Activated CD8-positive, alpha-beta memory T cell treated with anti-CD3 and anti-CD28 coated beads, Interleukin-2, amount 50 U/mL, for 24 hours (primary cell): ENCODE measurements around the gene NAA50.

Experiments
- DNase-seq: peaks from one replicate; pipeline ENCODE4 v3.0.0-alpha.2; 2020; ENCODE audit errors: extremely low read depth

NAA50 gene

GRCh38 chr3:113743006-113743630, 2.9 kb downstream of the NAA50 start:
- no peak for DNase-seq

DNA sequence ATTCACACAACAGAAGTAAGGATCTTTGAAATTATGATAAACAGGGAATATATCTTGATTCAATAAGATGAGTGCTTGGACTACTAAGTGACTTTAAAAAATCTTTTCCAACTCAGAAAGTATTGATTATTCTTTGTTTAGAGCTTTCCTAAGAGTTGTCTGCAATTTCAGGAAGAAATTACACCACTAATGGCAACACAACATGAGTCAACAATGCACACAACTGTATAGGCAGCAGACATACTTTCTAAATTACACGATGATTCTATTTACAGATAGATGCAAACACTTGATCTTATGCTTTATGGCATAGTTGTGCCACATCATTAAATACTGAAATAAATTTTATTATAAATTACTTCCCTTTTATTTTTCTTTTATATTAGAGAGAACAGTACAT, 4.4 kb downstream of the NAA50 start:
- no peak for DNase-seq

- DNase-seq, result no peak
These were observed 5.0 kb downstream of the NAA50 start for GRCh38 chr3:113741086-113741485.

DNA sequence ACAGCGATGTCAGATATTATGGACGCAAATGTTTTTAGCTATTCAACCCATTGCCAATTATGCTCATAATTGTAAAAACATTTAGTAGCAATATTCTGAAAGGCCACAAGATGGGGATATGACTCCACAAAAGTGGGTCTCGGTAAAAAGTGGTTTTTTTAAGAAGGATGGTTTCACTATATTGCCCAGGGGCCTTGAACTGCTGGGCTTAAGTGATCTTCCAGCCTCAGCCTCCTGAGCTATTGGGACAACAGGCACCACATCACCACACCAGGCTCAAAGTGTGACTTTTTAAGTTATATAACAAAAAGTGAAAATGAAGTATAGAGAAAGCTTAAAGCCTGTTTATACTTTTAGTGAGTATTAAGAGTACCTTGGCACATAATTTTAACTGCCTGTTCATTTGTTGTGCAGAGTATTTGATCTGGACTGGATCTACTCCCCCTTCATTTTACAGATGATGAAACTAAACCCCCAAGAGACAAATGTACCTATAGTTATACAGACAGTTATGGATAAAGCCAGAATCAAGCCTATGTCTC, 9.4 kb downstream of the NAA50 start:
- DNase-seq, result no peak

- no peak for DNase-seq
These were observed 14.4 kb downstream of the NAA50 start for GRCh38 chr3:113731694-113732093.

- DNase-seq, result no peak
These were observed 15.5 kb downstream of the NAA50 start for GRCh38 chr3:113730550-113730949.

DNA sequence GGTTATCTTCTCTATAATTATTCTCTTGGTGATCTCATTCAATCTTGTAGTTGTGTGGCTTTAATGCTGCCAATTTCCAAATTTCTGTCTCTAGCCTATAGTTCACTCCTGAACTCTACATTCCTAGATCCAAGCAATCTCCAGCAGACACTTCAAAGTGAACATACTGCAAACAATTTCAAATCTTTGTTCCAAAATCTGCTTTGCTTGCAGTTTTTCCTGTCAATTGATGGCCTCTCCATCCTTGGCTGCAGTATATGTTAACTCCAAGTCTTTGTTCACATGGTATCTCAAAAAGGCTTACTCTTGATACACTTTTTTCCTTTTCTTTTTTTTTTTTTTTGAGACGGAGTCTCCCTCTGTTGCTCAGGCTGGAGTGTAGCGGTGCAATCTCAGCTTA, 17.4 kb downstream of the NAA50 start:
- DNase-seq, result no peak

- DNase-seq, result no peak
These were observed 24.4 kb downstream of the NAA50 start for GRCh38 chr3:113721636-113722035.

DNA sequence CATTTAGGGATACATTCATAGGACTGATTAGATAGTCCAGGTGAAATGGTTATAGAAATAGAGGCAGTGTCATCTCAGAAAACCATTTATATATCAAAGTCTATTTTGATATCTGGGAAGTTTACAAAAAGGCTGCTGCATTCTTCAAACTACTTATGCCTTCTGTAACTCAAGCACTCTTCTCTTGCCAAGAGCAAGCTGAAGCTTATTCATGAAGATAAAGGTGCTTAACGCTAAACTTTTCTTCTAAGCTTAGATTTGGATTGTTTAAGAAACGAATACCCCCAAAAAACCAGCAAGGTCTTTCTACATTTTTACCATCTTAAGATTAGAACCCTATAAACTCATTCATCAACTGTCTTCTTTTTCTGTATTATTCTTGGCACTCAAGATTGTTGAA, 26.3 kb downstream of the NAA50 start:
- no peak for DNase-seq

DNA sequence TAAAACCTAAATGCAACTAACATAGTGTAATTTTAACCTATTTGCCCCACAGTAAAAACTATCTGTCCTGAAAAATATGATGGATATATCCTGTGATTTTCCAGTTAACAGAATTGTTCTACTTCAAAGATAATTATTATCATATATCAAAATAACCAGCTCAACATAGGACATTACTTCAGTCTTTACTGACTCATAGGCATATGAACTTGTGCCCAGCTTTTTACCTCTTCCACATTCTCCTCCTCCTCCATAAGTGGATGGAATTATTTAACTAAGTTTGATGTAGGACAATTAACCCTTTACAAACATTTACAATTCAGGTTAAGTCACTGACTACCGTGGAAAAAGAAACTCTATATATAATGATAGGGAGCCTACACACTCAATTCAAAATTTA, 26.8 kb downstream of the NAA50 start:
- DNase-seq, result no peak

DNA sequence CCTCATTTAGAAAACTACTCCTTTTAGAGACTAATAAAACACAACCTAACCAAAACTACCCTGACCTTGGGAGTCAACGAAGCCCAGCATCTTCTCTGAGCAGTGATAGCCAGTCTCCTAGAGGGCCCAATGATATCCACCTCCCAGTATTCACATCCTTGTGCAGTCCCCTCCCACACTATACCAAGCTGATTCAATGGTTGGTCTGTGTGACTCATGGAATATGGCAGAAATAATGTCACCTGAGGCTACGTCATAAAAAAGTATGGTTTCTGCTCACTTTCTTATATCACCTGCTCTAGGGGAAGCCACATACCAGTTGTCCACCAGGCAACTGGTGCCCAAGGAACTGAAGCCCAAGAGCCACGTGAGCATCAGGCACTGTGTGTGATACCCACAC, 28.2 kb downstream of the NAA50 start:
- no peak for DNase-seq

GRCh38 chr3:113717308-113717707, 28.7 kb downstream of the NAA50 start:
- DNase-seq, result no peak

GRCh38 chr3:113714702-113715101, 31.3 kb downstream of the NAA50 start:
- no peak for DNase-seq

DNA sequence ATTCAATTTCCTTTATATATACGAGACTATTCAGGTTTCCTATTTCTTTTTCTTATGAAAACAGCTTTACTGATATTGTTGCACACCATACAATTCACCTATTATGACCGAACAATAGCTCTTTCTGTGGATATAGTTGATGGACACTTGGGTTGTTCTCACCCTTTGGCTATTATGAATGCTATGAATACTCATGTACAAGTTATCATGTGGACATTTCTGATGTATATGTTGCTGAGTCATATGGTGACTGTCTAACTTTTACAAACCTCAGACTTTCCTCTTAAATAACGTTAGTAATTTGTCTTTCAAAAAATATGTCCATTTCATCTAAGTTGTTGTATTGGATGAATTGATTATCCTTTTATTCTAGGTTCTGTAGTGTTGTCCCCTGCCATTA, 33.9 kb downstream of the NAA50 start:
- DNase-seq, result no peak

- DNase-seq, result no peak
These were observed 38.2 kb downstream of the NAA50 start for GRCh38 chr3:113707835-113708234.

DNA sequence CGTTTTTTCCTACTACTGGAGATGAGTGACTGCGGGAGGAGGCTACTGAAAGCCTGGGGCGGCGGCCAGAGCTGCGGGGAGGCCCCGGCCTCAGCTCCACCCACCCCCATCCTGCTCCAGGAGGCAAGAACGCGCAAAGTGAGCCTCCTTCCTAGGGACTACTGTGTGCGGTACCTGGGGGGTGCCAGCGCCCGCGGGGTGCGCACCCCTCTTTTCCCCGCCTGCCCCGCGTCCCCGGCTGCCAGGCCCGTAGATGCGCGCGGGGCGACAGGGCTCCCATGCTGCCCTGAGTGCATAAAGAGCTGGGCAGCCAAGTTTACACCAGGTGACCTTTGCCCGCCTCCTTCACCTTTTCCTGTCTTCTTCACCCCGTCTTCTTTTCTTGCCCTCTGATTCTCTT, 47.1 kb downstream of the NAA50 start:
- no peak for DNase-seq

DNA sequence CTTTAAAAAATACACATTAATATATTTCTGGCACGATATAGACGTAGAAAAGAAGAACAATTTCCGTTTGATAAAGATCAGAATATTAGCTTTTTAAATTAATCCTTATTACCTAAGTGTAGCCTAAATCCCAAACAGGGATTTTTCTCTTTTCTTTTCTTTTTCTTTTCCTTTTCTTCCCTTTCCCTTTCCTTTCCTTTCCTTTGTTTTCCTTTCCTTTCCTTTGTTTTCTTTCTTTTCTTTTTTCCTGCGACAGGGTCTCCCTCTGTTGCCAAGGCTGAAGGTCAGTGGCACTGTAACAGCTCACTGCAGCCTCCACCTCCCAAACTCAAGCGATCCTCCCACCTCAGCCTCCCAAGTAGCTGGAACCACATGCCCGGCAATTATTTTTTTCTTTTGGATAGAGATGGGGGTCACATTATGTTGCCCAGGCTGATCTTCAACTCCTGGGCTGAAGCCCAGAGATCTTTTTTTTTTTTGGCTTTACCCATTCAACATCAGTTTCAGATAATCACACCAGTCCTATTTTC, 47.8 kb downstream of the NAA50 start:
- no peak for DNase-seq

GRCh38 chr3:113697500-113698090, 48.5 kb downstream of the NAA50 start:
- no peak for DNase-seq

DNA sequence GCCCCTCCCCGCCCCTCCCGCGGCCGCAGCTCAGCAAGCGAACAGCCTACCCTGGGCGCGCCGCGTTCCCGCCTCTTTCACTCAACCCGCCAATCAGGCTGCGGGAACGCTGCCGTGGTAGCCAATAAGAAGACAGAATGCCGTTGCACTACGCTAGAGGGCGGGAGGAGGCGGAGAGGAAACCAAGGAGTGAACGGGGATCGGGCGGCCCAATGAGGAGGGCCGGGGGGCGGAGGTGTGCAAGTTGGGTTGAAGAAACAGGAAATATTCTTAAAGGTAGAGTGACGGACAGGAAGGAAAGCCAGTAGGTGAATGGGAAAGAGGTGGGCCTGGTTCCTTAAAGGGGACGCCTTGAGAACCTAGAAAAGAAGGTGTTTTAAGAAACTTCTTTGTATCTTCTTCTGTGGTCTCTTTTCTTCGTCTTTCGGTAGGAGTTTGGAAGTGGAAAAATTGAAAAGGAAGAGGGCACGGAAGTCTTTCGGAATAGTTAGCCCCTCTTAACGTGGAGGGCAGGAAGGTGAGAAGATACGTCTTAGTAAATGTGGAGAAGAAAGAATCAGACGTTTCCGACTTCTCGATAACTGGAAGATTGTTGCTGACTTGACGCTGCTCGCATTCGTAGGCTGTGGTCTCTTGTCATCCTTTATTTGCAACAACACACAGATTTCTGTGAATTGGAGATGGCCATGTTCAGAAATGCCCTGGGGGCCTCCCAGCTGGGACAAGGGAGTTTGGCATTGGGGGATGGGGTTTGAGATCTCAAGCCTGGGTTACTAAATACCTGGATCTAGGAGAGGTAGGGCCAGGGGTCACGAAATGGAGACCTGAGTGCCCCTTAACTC, 49.2 kb downstream of the NAA50 start:
- DNase-seq, result peak; percentile 98

DNA sequence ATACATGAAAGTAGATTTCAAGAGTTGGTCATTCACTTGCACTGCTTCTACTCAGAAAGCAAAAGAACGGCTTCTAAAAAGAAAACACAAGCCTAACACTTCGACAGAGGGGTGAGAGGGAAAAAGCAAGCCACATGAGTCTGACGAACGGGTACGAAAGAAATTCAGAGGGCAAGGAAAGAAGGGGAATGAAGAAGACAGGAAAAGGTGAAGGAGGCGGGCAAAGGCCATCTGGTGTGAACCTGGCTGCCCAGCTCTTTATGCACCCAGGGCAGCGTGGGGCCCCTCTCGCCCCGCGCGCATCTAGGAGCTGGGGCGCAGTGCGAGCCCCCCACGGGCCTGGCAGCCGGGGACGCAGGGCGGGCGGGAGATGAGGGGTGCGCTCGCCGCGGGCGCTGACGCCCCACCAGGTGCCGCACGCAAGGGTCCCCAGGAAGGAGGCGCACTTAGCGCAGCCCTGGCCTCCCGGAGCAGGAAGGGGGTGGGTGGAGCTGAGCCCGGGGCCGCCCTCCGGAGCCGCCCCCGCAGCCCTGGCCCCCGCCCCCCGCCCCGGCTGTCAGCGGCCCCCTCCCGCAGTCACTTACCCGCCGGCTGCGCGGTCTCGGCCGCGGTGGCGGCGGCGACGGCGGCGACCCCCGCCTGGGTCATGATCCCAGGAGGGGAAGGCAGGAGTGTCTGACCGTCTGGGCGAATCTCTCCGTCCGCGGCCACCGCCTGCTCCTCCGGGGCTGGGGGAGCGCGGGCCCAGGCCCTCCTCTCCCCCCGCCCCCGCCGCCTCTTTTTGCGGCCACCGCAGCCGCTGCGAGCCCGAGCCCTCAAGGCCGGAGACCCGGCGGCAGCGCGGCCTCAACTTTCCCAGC, 50.0 kb downstream of the NAA50 start, which contains the start of gene USF3:
USF3 (minus strand) TSS at position 857 of the 860 bp plus-strand sequence. CDS start 21,764 bp downstream, outside the sequence.
- peak; percentile 57 for DNase-seq

DNA sequence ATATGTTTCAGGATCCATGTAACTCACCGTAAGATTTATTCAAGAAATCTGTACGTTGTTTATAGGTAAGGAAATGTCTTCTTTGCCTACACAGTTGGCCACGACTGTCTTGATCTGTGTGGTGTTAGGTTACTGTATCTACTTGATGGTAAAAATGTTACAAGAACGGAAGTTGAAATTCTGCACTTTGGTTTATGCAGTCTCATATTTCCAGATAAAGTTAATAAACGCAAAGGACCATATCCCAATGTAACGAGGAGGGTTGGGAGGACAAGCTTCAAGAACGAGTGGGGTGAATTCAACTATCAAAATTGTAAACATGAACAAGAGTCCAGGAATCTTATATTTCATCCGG, 50.6 kb downstream of the NAA50 start:
- DNase-seq, result no peak

- no peak for DNase-seq
These were observed 55.6 kb downstream of the NAA50 start for GRCh38 chr3:113690482-113690881.
